K562 (cell line): Measurements from ENCODE around the gene CASP9. TPM values are rescaled to one million over a fixed set of nuclear protein-coding genes. Genes with fewer than 3 reads are reported as not detected.

ENCODE experiments used
- ARID4B ChIP-seq: sonication (generic); formaldehyde crosslinking; IDR thresholded peaks from 2 replicates; pipeline ENCODE4 v1.8.0; 2022; ENCODE audit warnings: mild to moderate bottlenecking, missing genetic modification reagents
- CC2D1A ChIP-seq: fragments of 450-650 bp; IDR thresholded peaks from 2 replicates; pipeline ENCODE4 v1.6.1; 2017; ENCODE audit warnings: mild to moderate bottlenecking
- DPF2 ChIP-seq: fragments of 450-650 bp; IDR thresholded peaks from 2 replicates; pipeline ENCODE4 v1.6.1; 2016
- ESRRA ChIP-seq: fragments of 450-650 bp; IDR thresholded peaks from 2 replicates; pipeline ENCODE4 v1.6.1; 2014; ENCODE audit warnings: low read depth, mild to moderate bottlenecking, moderate library complexity, borderline replicate concordance
- MAZ ChIP-seq, 2 experiments: fragments of 450-650 bp in 1 of 2; sonication (generic) in 1 of 2; formaldehyde crosslinking; IDR thresholded peaks in 1 of 2; conservative IDR thresholded peaks in 1 of 2; 2 replicates each; pipeline versions ENCODE4 v1.4.0 to v1.5.0; 2020; ENCODE audit warnings: mild to moderate bottlenecking in 1 of 2, missing genetic modification reagents in 1 of 2
- MYC ChIP-seq, 2 experiments: fragments of 250-450 bp in 1 of 2; sonication (Bioruptor Pico) in 1 of 2; IDR thresholded peaks; 2 replicates each; pipeline versions ENCODE4 v1.5.1 to v1.6.1; 2012 to 2021; ENCODE audit warnings: low read depth in 2 of 2, borderline replicate concordance in 1 of 2, improper control_type of control experiment in 1 of 2, low read length in 1 of 2, mild to moderate bottlenecking in 1 of 2, moderate library complexity in 1 of 2
- NBN ChIP-seq: fragments of 450-650 bp; IDR thresholded peaks from 2 replicates; pipeline ENCODE4 v1.6.1; 2016; ENCODE audit warnings: low read depth, mild to moderate bottlenecking
- NCOR1 ChIP-seq: fragments of 450-650 bp; IDR thresholded peaks from 2 replicates; pipeline ENCODE4 v1.6.1; 2016; ENCODE audit warnings: mild to moderate bottlenecking, moderate library complexity
- PHF8 ChIP-seq: fragments of 200-600 bp; sonication (generic); IDR thresholded peaks from 2 replicates; pipeline ENCODE4 v1.6.1; 2012; ENCODE audit warnings: mixed run types, mild to moderate bottlenecking, inconsistent platforms, low read length, moderate library complexity, borderline replicate concordance
- POLR2AphosphoS5 ChIP-seq: IDR thresholded peaks from 2 replicates; pipeline ENCODE4 v1.6.1; 2011; ENCODE audit warnings: mild to moderate bottlenecking, low read depth, low read length, moderate library complexity; ENCODE audit not compliant: control insufficient read depth, insufficient read depth
- RBFOX2 ChIP-seq: fragments of 200-400 bp; formaldehyde crosslinking; IDR thresholded peaks from 2 replicates; pipeline ENCODE4 v1.6.1; 2017; ENCODE audit warnings: low read depth, mild to moderate bottlenecking, low read length, moderate library complexity
- SIN3A ChIP-seq, 2 experiments: fragments of 150-350 bp in 1 of 2; IDR thresholded peaks; 2 replicates each; pipeline ENCODE4 v1.6.1; 2011 to 2016; ENCODE audit warnings: borderline replicate concordance in 2 of 2, low read depth in 2 of 2, low read length in 2 of 2, mild to moderate bottlenecking in 2 of 2, moderate library complexity in 2 of 2; ENCODE audit not compliant: control insufficient read depth in 1 of 2
- SMAD1 ChIP-seq: fragments of 150-350 bp; IDR thresholded peaks from 2 replicates; pipeline ENCODE4 v1.6.1; 2014; ENCODE audit warnings: low read length, low read depth; ENCODE audit not compliant: partially characterized antibody
- TAF1 ChIP-seq: IDR thresholded peaks from 2 replicates; pipeline ENCODE4 v1.6.1; 2011; ENCODE audit warnings: mild to moderate bottlenecking, low read length, moderate library complexity; ENCODE audit not compliant: insufficient read depth, control insufficient read depth, severe bottlenecking; ENCODE audit errors: extremely low read depth
- ZBTB11 ChIP-seq, 3 experiments: fragments of 200-800 bp in 1 of 3; fragments of 250-450 bp in 1 of 3; fragments of 450-650 bp in 1 of 3; sonication (Bioruptor Pico) in 1 of 3; sonication (Bioruptor generic) in 1 of 3; formaldehyde crosslinking in 1 of 3; IDR thresholded peaks; 2 replicates each; pipeline versions ENCODE4 v1.6.1 to v1.8.0; 2016 to 2022; ENCODE audit warnings: mild to moderate bottlenecking in 2 of 3, missing genetic modification characterization in 2 of 3, missing compliant biosample characterization in 1 of 3, moderate library complexity in 1 of 3
- ZBTB26 ChIP-seq: fragments of 450-650 bp; formaldehyde crosslinking; IDR thresholded peaks from 2 replicates; pipeline ENCODE4 v1.4.0; 2022; ENCODE audit warnings: missing genetic modification characterization
- ZBTB7A ChIP-seq: IDR thresholded peaks from 2 replicates; pipeline ENCODE4 v1.6.1; 2011; ENCODE audit warnings: low read depth, mild to moderate bottlenecking, low read length, moderate library complexity, borderline replicate concordance; ENCODE audit not compliant: control insufficient read depth
- ZNF274 ChIP-seq: IDR thresholded peaks from 2 replicates; pipeline ENCODE4 v1.6.1; 2011; ENCODE audit warnings: low read depth, mild to moderate bottlenecking, low read length, moderate library complexity, borderline replicate concordance
- polyA plus RNA-seq, 8 experiments: library from polyadenylated mRNA; depleted of rRNA in 4 of 8; stranded (reverse) in 5 of 8; unstranded in 3 of 8; fragments of >200 nt; fragmentation: Nextera tagmentation in 2 of 8; fragmentation: Illumina TruSeq in 1 of 8; extraction: Ambion mirVana in 2 of 8; extraction: Trizol in 1 of 8; gene quantifications; 2 replicates each; pipeline versions ENCODE4 v1.2.1 to v1.2.3, GENCODE V29; 2011 to 2014; ENCODE audit warnings: inconsistent platforms in 1 of 8, missing spikeins in 1 of 8
- total RNA-seq, 7 experiments: library from RNA; depleted of rRNA in 6 of 7; stranded (reverse); fragments of >200 nt in 6 of 7; fragmentation: Illumina TruSeq in 2 of 7; extraction: Trizol in 2 of 7; gene quantifications; 2 replicates each; pipeline versions ENCODE4 v1.2.1 to v1.2.3, GENCODE V29; 2011 to 2021; ENCODE audit warnings: low replicate concordance in 1 of 7

The CASP9 gene
- total and polyA plus RNA-seq, 9 of the 15 experiments (the other 6 are each of a cell fraction or from before 2014, with no cell fraction given): 10.8 to 54.1 (median 30.7) TPM

- peak in 1 of 3 experiments; percentile 63; a peak in 2 of 6 replicates for TF ChIP-seq ZBTB11 (CRISPR knock-in tag; IDR thresholded peaks at IDR 0.05)
- TF ChIP-seq SIN3A (IDR thresholded peaks at IDR 0.05; ENCODE audit: borderline replicate concordance in 2 of 2, control insufficient read depth in 1 of 2, low read depth in 2 of 2, low read length in 2 of 2): peak in 1 of 2 experiments; percentile 69; a peak in 1 of 4 replicates
- TF ChIP-seq ZNF274: no peak
- peak; percentile 15; the same call in 1 of the 2 replicates for TF ChIP-seq NBN
- TF ChIP-seq DPF2: no peak
- TF ChIP-seq ESRRA: peak; percentile 17; the same call in 1 of the 2 replicates
- 0 out of 2 replicates have a peak, but pooled peaks have one; percentile 4 for TF ChIP-seq NCOR1
- TF ChIP-seq PHF8: peak; percentile 75; the same call in 1 of the 2 replicates
- TF ChIP-seq ZBTB7A: peak; percentile 92
- peak in 1 of 2 experiments; percentile 73; a peak in 2 of 4 replicates for TF ChIP-seq MAZ (CRISPR knock-in tag; conservative IDR thresholded peaks at IDR 0.05 in 1 of 2, IDR thresholded peaks at IDR 0.05 in 1 of 2)
- peak; percentile 87 for TF ChIP-seq TAF1
- TF ChIP-seq POLR2AphosphoS5: peak; percentile 87
- 0 out of 2 replicates have a peak, but pooled peaks have one; percentile 10 for TF ChIP-seq MYC (IDR thresholded peaks at IDR 0.05; ENCODE audit: low read depth, low read length)
- TF ChIP-seq MYC (CRISPR knock-in tag; IDR thresholded peaks at IDR 0.05; ENCODE audit: borderline replicate concordance, low read depth): no peak
- TF ChIP-seq CC2D1A: no peak
- peak; percentile 83 for TF ChIP-seq RBFOX2
- TF ChIP-seq ZBTB26 (CRISPR knock-in tag): no peak
- TF ChIP-seq ARID4B (CRISPR knock-in tag): peak; percentile 79
- TF ChIP-seq SMAD1: peak; percentile 35
These were observed at the start of gene CASP9 (continued) for GRCh38 chr1:15524021-15524282.
